Heart right ventricle (tissue), 16 donors: ENCODE data around the gene C1QTNF1. TPM values are rescaled to one million over a fixed set of nuclear protein-coding genes. Genes with fewer than 3 reads are reported as not detected.

ENCODE experiments used
- ATAC-seq, 8 donors: fragments of 200-7000 bp; cut with Tn5 transposase; one replicate each; pipeline ENCODE4 v1.9.1; 2020; ENCODE audit warnings: mild to moderate bottlenecking in 8 of 8, moderate library complexity in 8 of 8, moderate number of reproducible peaks in 1 of 8
- DNase-seq, 2 donors: peaks; one replicate each; pipeline ENCODE4 v3.0.0-alpha.2; 2020
- H3K27ac ChIP-seq, 10 donors: fragments of 200-600 bp; sonication (generic) in 2 of 10; one replicate each; pipeline versions ENCODE4 v1.5.0 to v1.8.0; 2020 to 2022; ENCODE audit warnings: mild to moderate bottlenecking in 3 of 10
- H3K27me3 ChIP-seq, 7 donors: fragments of 200-600 bp; one replicate each; pipeline ENCODE4 v1.8.0; 2021 to 2022; ENCODE audit warnings: mild to moderate bottlenecking in 2 of 7
- H3K36me3 ChIP-seq, 9 donors: fragments of 200-600 bp; sonication (generic) in 1 of 9; one replicate each; pipeline versions ENCODE4 v1.5.0 to v1.8.0; 2020 to 2022; ENCODE audit warnings: mild to moderate bottlenecking in 2 of 9
- H3K4me1 ChIP-seq, 9 donors: fragments of 200-600 bp; sonication (generic) in 1 of 9; one replicate each; pipeline versions ENCODE4 v1.5.0 to v1.8.0; 2020 to 2022; ENCODE audit warnings: mild to moderate bottlenecking in 4 of 9
- H3K4me3 ChIP-seq, 10 donors: fragments of 200-600 bp; sonication (generic) in 2 of 10; one replicate each; pipeline versions ENCODE4 v1.5.0 to v1.8.0; 2020 to 2022; ENCODE audit warnings: mild to moderate bottlenecking in 7 of 10, moderate library complexity in 2 of 10
- H3K9me3 ChIP-seq, 11 donors: fragments of 200-600 bp in 10 of 11; sonication (generic) in 2 of 11; one replicate each; pipeline versions ENCODE4 v1.5.0 to v1.8.0; 2013 to 2022; ENCODE audit warnings: mild to moderate bottlenecking in 2 of 11, control low read depth in 1 of 11, moderate library complexity in 1 of 11
- WGBS, 2 donors: extraction: QIAGEN DNeasy Blood & Tissue Kit; methylation state at CpG; one replicate each; pipeline ENCODE4 v1.1.7; 2013; ENCODE audit warnings: inconsistent platforms in 1 of 2; 5-methylcytosine and 5-hydroxymethylcytosine counted together
- intact Hi-C, 10 donors: fragments of 100-400 bp; cut with DNase I; formaldehyde crosslinking; loops; one replicate each; pipeline versions ENCODE4 v1.11.1 to v1.14.2; 2022
- polyA plus RNA-seq, 2 donors: library from polyadenylated mRNA; stranded (reverse); fragments of 200-250 nt; gene quantifications; one replicate each; pipeline ENCODE4 v1.2.3, GENCODE V29; 2013
- total RNA-seq, 10 donors: library from RNA; stranded (reverse); fragmentation: NEBNext Ultra II Directional in 3 of 10; extraction: Animal tissue kit (Norgen Biotek cat#: 25700) in 3 of 10; gene quantifications; one replicate each; pipeline versions ENCODE4 v1.2.1 to v1.2.4, GENCODE V29; 2021 to 2023
- TF ChIP-seq, protein P1 (sequence below), 9 donors: fragments of 200-600 bp; sonication (generic) in 2 of 9; IDR thresholded peaks; one replicate each; pipeline versions ENCODE4 v1.5.0 to v1.8.0; 2021 to 2022; ENCODE audit warnings: antibody characterized with exemption in 9 of 9, mild to moderate bottlenecking in 5 of 9, moderate library complexity in 1 of 9
- donor health status: Arrhythmogenic right ventricular cardiomyopathy.
- donor health status: ischemic (EF 13 %, LVEDD 7.1; RV severe dilation, severe dysfunction).
- donor health status: healthy with polysubstance abuse.
- donor health status: DM: no; HTN: yes; CAD: no.
- donor health status: DM: no; HTN: no; CAD: no.
- donor health status: ischemic (EF 25% LVEDD 6.9; RV normal size, moderate dysfunction).
- donor health status: ischemic (EF 25% LVEDD 5.7; RV mildly dilated, moderate dysfunction).
- donor health status: healthy.
- donor health status: DM: yes; HTN: yes; CAD: no.
- donor health status: Ischemic cardiomyopathy.
- donor health status: ischemic (EF 35%, LVEDD 5.7; RV mildly dilated, moderate dysfunction).
- donor health status: nonischemic (EF 11% LVEDD 7.7; RV severe dilation, severe dysfunction).
- donor health status: DM: yes; HTN: yes; CAD: no.
- donor health status: PGD.
- donor health status: ischemic (EF 29% LVEDD 5.4; RV normal size, mild dysfunction).
- donor health status: nonischemic (EF 23%, LVEDD 6.1; RV moderate dilation, normal function).

The C1QTNF1 gene
- total and polyA plus RNA-seq, 12 donors = 29.3 to 685 (median 67.3) TPM

DNA sequence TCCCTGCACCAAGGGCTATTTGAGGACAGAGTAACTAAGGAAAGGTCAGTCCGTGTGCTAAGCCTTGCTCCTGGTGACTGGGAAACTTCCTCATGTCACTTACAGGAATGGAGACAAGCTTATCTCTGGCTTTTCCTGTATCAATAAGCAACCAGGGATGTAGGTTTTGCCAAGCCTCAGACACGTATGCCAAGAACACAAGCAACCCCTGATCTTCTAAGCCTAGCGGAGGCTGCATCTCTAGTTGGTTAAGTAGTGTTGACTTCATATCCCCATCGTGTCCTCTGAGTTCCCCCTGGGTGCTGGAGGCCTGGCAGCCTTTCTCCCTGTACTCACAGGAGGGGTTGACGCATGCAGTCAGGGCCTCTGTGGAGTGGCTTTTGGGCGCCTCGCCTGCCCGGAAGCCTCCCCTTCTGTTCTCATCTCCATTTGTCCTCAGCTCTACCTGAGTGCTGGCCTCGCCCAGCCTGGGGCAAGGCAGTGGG, 1.4 kb upstream of the C1QTNF1 start:
- H3K27ac ChIP-seq = peak overlapping the region; percentile 84 to 95 (median 90)
- peak; percentile 31 to 72 (median 54) for ATAC-seq
- intact Hi-C loops = loop anchor here in 3 of 10 donors (5.0 to 10.0 kb wide), 3 partner anchors 52 to 370 kb away; partner anchors contain the start of gene ENGASE (in 1 of the 3)
- no peaks in the 10 kb centered on the region for H3K9me3 ChIP-seq
- no peaks in the 10 kb centered on the region for H3K36me3 ChIP-seq
- 19 to 21% methylated on average over 9 of the region's 9 CpGs for WGBS, 2 donors
- H3K4me1 ChIP-seq = peaks cover 42 to 83% (median 78%) of the 10 kb centered on the region in 9 donors
- H3K27me3 ChIP-seq = peaks cover 0 to 66% (median 0%) of the 10 kb centered on the region in 7 donors
- TF ChIP-seq, protein P1, sequence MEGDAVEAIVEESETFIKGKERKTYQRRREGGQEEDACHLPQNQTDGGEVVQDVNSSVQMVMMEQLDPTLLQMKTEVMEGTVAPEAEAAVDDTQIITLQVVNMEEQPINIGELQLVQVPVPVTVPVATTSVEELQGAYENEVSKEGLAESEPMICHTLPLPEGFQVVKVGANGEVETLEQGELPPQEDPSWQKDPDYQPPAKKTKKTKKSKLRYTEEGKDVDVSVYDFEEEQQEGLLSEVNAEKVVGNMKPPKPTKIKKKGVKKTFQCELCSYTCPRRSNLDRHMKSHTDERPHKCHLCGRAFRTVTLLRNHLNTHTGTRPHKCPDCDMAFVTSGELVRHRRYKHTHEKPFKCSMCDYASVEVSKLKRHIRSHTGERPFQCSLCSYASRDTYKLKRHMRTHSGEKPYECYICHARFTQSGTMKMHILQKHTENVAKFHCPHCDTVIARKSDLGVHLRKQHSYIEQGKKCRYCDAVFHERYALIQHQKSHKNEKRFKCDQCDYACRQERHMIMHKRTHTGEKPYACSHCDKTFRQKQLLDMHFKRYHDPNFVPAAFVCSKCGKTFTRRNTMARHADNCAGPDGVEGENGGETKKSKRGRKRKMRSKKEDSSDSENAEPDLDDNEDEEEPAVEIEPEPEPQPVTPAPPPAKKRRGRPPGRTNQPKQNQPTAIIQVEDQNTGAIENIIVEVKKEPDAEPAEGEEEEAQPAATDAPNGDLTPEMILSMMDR (IDR thresholded peaks at IDR 0.05) = no peak
- peak; percentile 69 to 77 for DNase-seq
- H3K4me3 ChIP-seq = peak overlapping the region in 2 of 10 donors; percentile 78 to 82

DNA sequence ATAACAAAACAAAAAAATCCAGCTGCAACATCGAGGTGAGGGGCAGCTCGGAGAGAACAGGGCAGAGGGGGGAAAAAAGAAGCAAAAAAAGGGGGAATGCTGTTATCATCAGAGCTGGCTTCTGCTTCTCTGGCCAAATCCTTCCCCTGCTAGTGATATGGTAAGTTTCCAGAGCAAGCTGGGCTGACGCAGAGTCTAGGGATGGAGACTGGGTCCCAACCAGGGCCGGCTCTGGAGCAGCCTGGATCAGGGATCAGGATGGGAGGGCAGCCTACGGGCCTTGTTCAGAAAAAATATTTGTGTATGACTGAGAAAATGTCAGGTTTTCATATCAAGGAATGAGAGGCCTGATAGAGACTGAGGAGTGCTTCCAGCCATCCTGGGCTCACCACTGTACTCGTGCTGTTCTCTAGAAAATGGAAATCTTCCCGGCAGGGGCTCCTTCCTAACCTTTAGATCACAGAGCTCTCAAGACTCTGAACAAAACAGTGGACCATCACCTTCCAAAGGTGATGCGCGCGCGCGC, 726 bp upstream of the C1QTNF1 start:
- peak overlapping the region in 9 of 10 donors; percentile 58 to 83 (median 78) for H3K4me3 ChIP-seq
- H3K9me3 ChIP-seq = no peaks in the 10 kb centered on the region
- H3K36me3 ChIP-seq = no peaks in the 10 kb centered on the region
- TF ChIP-seq, protein P1 (IDR thresholded peaks at IDR 0.05) = no peak
- DNase-seq = no peak
- 67 to 68% methylated on average over 12 of the region's 12 CpGs for WGBS, 2 donors
- peak in 3 of 8 donors; percentile 14 to 36 (median 14) for ATAC-seq
- H3K4me1 ChIP-seq = peaks cover 49 to 90% (median 85%) of the 10 kb centered on the region in 9 donors
- intact Hi-C loops = loop anchor here in 3 of 10 donors (5.0 to 10.0 kb wide), 3 partner anchors 52 to 369 kb away; partner anchors contain the start of gene ENGASE (in 1 of the 3)
- H3K27ac ChIP-seq = peak overlapping the region; percentile 84 to 95 (median 90)
- H3K27me3 ChIP-seq = peaks cover 0 to 70% (median 0%) of the 10 kb centered on the region in 7 donors

DNA sequence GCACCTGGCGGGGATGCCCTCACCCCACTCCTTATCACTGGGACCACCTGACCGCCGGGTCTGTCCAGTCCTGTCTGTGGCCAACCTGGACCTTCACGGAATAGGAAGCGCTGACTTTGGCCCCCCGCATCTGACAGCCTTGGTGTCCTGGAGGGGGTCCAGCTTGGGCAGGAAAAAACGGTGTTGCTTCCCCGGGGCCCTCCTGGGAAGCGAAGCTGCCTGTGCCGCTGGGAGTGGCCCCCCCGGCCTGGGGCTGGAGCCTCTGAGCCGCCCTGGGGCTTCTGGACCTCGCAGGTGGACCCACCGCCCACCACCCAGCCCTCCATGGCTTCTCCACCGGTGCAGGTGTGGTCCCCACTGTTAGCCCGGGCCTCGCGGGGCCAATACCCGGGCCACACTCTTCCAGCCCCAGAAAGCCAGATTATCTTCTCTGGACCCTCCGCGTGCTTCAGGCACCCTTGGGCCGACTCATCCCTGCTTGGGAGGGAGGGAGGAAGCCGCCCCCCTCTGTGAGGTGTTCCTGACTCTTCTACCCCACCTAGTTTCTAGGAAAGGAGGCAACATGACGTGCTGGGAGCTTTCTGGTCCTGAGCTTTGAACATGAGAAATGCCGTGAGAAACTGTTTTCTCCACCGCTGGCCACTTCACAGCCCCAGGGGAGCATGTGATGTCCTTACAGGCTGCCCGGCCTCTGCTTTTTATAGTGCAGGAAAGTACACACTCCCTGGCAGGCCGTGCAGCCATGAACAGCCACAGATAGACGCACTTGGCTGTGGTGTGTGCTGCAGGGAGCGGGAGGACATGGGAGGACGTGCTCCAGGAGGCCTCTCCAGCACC, 1.1 kb downstream of the C1QTNF1 start:
- Histone ChIP-seq H3K27ac (peak overlapping the region; percentile 84 to 95 (median 90)), H3K4me3 (peak overlapping the region; percentile 58 to 83 (median 76)), H3K9me3 (no peaks in the 10 kb centered on the region), H3K36me3 (no peaks in the 10 kb centered on the region), H3K27me3 (peaks cover 0 to 81% (median 0%) of the 10 kb centered on the region in 7 donors), H3K4me1 (peaks cover 45 to 97% (median 83%) of the 10 kb centered on the region in 9 donors)
- DNase-seq = peak; percentile 75 to 77
- 19 to 20% methylated on average over 31 of the region's 31 CpGs for WGBS, 2 donors
- intact Hi-C loops = loop anchor here in 4 of 10 donors (2.0 to 10.0 kb wide), 4 partner anchors 18 to 367 kb away; partner anchors contain the start of gene ENGASE (in 1 of the 4)
- peak; percentile 7 to 80 (median 64) for ATAC-seq
- TF ChIP-seq, protein P1 (IDR thresholded peaks at IDR 0.05) = no peak
